HG02623 (cell line): ENCODE results near the gene TECPR2.
"Not testable (repeated sequence)": the region's sequence is repeated elsewhere in the genome, so short reads cannot be mapped to it uniquely, and the experiment has no call there.

Source experiments
- ATAC-seq: cut with Tn5 transposase; IDR thresholded peaks from one replicate; pipeline ENCODE4 v1.9.1; 2021; ENCODE audit warnings: moderate library complexity; ENCODE audit not compliant: unreplicated experiment

The TECPR2 gene

GRCh38 chr14:102523569-102524450 is 161.1 kb downstream of the TECPR2 start:
- ATAC-seq, result no peak

- peak; percentile 96 for ATAC-seq
Measured at GRCh38 chr14:102524451-102525218, 161.9 kb downstream of the TECPR2 start.

GRCh38 chr14:102525219-102525928 is 162.6 kb downstream of the TECPR2 start:
- ATAC-seq, result no peak

- ATAC-seq, result no peak
Measured at GRCh38 chr14:102525929-102526497, 163.3 kb downstream of the TECPR2 start.

- no peak for ATAC-seq
Measured at GRCh38 chr14:102528431-102529170, 165.9 kb downstream of the TECPR2 start.

GRCh38 chr14:102530828-102531478 is 168.2 kb downstream of the TECPR2 start:
- no peak for ATAC-seq

GRCh38 chr14:102532204-102532658 is 169.5 kb downstream of the TECPR2 start:
- no peak for ATAC-seq

GRCh38 chr14:102537981-102538601 is 175.3 kb downstream of the TECPR2 start:
- ATAC-seq, result no peak

- ATAC-seq, result no peak
Measured at GRCh38 chr14:102538602-102539543, 176.1 kb downstream of the TECPR2 start.

- ATAC-seq, result no peak
Measured at GRCh38 chr14:102539544-102540314, 177.0 kb downstream of the TECPR2 start.

GRCh38 chr14:102540315-102541028 is 177.7 kb downstream of the TECPR2 start:
- no peak for ATAC-seq

GRCh38 chr14:102541029-102541491 is 178.3 kb downstream of the TECPR2 start:
- ATAC-seq, result not testable (repeated sequence)

- ATAC-seq, result no peak
Measured at GRCh38 chr14:102541771-102542170, 179.0 kb downstream of the TECPR2 start.

- no peak for ATAC-seq
Measured at GRCh38 chr14:102544046-102544746, 181.5 kb downstream of the TECPR2 start.

GRCh38 chr14:102544747-102545460 is 182.2 kb downstream of the TECPR2 start:
- no peak for ATAC-seq
